ENCODE measurements around the gene MMP21.

MMP21 gene

GRCh38 chr10:125792342-125793300 is 17.0 kb upstream of the MMP21 start:
- TF ChIP-seq, protein P1, sequence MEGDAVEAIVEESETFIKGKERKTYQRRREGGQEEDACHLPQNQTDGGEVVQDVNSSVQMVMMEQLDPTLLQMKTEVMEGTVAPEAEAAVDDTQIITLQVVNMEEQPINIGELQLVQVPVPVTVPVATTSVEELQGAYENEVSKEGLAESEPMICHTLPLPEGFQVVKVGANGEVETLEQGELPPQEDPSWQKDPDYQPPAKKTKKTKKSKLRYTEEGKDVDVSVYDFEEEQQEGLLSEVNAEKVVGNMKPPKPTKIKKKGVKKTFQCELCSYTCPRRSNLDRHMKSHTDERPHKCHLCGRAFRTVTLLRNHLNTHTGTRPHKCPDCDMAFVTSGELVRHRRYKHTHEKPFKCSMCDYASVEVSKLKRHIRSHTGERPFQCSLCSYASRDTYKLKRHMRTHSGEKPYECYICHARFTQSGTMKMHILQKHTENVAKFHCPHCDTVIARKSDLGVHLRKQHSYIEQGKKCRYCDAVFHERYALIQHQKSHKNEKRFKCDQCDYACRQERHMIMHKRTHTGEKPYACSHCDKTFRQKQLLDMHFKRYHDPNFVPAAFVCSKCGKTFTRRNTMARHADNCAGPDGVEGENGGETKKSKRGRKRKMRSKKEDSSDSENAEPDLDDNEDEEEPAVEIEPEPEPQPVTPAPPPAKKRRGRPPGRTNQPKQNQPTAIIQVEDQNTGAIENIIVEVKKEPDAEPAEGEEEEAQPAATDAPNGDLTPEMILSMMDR (IDR thresholded peaks at IDR 0.05; ENCODE audit: low read depth, low read length): no peak
- no peak for DNase-seq (ENCODE audit: low read depth in 2 of 2)
- no peak overlapping the region for H3K4me3 ChIP-seq (replicated peaks in 1 of 2; ENCODE audit: low read depth in 2 of 2, low read length in 2 of 2)

- no peak overlapping the region for H3K4me3 ChIP-seq (replicated peaks in 1 of 2; ENCODE audit: low read depth in 2 of 2, low read length in 2 of 2)
- TF ChIP-seq, protein P1 (IDR thresholded peaks at IDR 0.05; ENCODE audit: low read depth, low read length): no peak
- no peak for DNase-seq (ENCODE audit: low read depth in 2 of 2)
Observed at GRCh38 chr10:125788156-125789034, 12.8 kb upstream of the MMP21 start.

DNA sequence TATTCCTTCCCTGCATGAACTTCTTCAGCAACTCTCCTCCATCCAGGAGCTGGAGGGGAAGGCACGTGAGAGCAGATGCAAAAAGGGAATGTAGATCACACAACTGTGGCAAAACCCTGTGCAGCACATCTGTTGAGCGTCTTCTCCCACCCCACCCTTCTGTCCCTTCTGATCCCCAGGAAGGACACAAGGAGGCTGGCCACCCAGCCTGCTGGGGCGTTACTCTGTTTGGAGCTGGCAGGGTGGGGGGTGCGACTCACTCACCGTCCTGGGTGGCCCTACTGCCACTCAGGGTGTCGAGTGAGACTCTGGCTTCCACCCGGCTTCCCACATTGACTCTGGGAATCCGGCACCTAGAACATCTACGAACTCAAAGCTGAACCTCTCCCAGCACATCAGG is 10.2 kb upstream of the MMP21 start:
- no peak overlapping the region for H3K4me3 ChIP-seq (replicated peaks in 1 of 2; ENCODE audit: low read depth in 2 of 2, low read length in 2 of 2)
- no peak for DNase-seq (ENCODE audit: low read depth in 2 of 2)
- TF ChIP-seq, protein P1 (IDR thresholded peaks at IDR 0.05; ENCODE audit: low read depth, low read length): no peak

GRCh38 chr10:125783957-125784356 is 8.3 kb upstream of the MMP21 start:
- DNase-seq (ENCODE audit: low read depth in 2 of 2): no peak
- no peak overlapping the region for H3K4me3 ChIP-seq (replicated peaks in 1 of 2; ENCODE audit: low read depth in 2 of 2, low read length in 2 of 2)
- TF ChIP-seq, protein P1 (IDR thresholded peaks at IDR 0.05; ENCODE audit: low read depth, low read length): no peak

DNA sequence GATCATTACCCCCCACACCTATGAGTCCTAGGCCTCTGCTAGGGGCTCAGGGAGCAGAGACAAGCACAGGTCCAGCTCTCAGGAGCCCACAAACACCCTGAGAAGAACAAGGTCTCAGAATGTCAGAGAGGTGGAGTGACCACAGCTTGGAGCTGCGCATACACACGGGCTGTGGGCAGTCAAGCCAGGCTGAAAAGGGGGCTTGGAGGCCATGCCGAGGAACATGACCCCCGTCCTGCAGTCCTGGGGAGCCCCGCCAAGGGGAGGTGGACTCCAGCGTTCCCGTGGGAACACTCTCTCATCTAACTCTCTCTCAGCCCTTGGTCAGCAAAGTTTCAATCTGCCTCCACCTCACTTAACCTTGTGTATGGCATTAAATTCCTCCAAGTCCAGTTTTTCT is 7.8 kb upstream of the MMP21 start:
- no peak for DNase-seq (ENCODE audit: low read depth in 2 of 2)
- TF ChIP-seq, protein P1 (IDR thresholded peaks at IDR 0.05; ENCODE audit: low read depth, low read length): no peak
- no peak overlapping the region for H3K4me3 ChIP-seq (replicated peaks in 1 of 2; ENCODE audit: low read depth in 2 of 2, low read length in 2 of 2)

DNA sequence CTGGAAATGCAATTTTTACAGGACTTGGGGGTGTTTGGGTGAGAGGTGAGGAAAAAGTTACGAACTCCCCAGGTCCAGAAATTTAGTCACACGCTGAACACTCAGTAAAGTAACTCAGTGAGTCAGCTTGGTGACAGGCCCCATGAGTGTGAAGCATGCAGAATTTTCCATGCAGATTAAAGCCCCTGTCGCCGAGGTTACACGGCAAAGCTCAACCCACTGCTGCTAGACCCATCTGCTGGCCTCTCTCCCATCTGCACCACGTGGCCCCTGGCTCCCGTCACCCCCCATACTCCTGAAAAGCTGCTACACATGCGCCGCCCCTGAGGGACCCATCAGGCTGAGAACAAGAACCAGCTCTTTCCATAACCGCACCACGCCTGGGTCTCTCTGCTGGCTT is 7.0 kb upstream of the MMP21 start:
- DNase-seq (ENCODE audit: low read depth in 2 of 2): no peak
- H3K4me3 ChIP-seq (replicated peaks in 1 of 2; ENCODE audit: low read depth in 2 of 2, low read length in 2 of 2): no peak overlapping the region
- TF ChIP-seq, protein P1 (IDR thresholded peaks at IDR 0.05; ENCODE audit: low read depth, low read length): no peak

All from cardiac fibroblast (primary cell).